HepG2 (cell line): Measurements from ENCODE around the gene ANKRD34C. TPM values are rescaled to one million over a fixed set of nuclear protein-coding genes. Genes with fewer than 3 reads are reported as not detected.

Source experiments
- BRCA1 ChIP-seq: sonication (generic); formaldehyde crosslinking; IDR thresholded peaks from 2 replicates; pipeline ENCODE4 v1.4.0; 2020; ENCODE audit warnings: missing genetic modification reagents
- GABPB1 ChIP-seq: IDR thresholded peaks from 2 replicates; pipeline ENCODE4 v1.6.1; 2016; ENCODE audit warnings: mild to moderate bottlenecking, missing genetic modification reagents, moderate library complexity, missing compliant biosample characterization
- HDAC2 ChIP-seq: sonication (generic); formaldehyde crosslinking; IDR thresholded peaks from 2 replicates; pipeline ENCODE4 v1.4.0; 2020; ENCODE audit warnings: missing genetic modification reagents
- HOXA9 ChIP-seq: sonication (generic); formaldehyde crosslinking; IDR thresholded peaks from 2 replicates; pipeline ENCODE4 v1.8.1; 2022; ENCODE audit warnings: missing genetic modification reagents, mild to moderate bottlenecking, moderate library complexity, borderline replicate concordance
- KLF15 ChIP-seq: sonication (generic); formaldehyde crosslinking; IDR thresholded peaks from 2 replicates; pipeline ENCODE4 v1.8.1; 2023; ENCODE audit warnings: borderline replicate concordance, mild to moderate bottlenecking, inconsistent platforms, missing genetic modification reagents, mixed read lengths
- MED1 ChIP-seq: sonication (generic); formaldehyde crosslinking; IDR thresholded peaks from 2 replicates; pipeline ENCODE4 v1.4.0; 2020; ENCODE audit warnings: missing genetic modification reagents
- NR2F6 ChIP-seq, 2 experiments: IDR thresholded peaks; 2 replicates each; pipeline ENCODE4 v1.6.1; 2016; ENCODE audit warnings: antibody characterized with exemption in 1 of 2, mild to moderate bottlenecking in 1 of 2
- PITX1 ChIP-seq: sonication (generic); formaldehyde crosslinking; IDR thresholded peaks from 2 replicates; pipeline ENCODE4 v1.5.1; 2020; ENCODE audit warnings: mild to moderate bottlenecking, missing genetic modification reagents
- PPARG ChIP-seq: conservative IDR thresholded peaks from 2 replicates; pipeline ENCODE4 v1.6.1; 2016; ENCODE audit warnings: missing biosample characterization, missing genetic modification reagents
- SP140L ChIP-seq: sonication (generic); formaldehyde crosslinking; IDR thresholded peaks from 2 replicates; pipeline ENCODE4 v1.4.0; 2020; ENCODE audit warnings: missing genetic modification reagents, borderline replicate concordance
- TSC22D2 ChIP-seq: sonication (generic); formaldehyde crosslinking; IDR thresholded peaks from 2 replicates; pipeline ENCODE4 v1.5.1; 2020; ENCODE audit warnings: missing genetic modification reagents, mild to moderate bottlenecking, borderline replicate concordance
- WIZ ChIP-seq: sonication (generic); formaldehyde crosslinking; IDR thresholded peaks from 2 replicates; pipeline ENCODE4 v1.5.1; 2020; ENCODE audit warnings: mild to moderate bottlenecking, missing genetic modification reagents
- ZBTB20 ChIP-seq: sonication (generic); formaldehyde crosslinking; IDR thresholded peaks from 2 replicates; pipeline ENCODE4 v1.8.1; 2023; ENCODE audit warnings: missing genetic modification reagents, low read depth, mild to moderate bottlenecking, borderline replicate concordance
- ZMAT3 ChIP-seq: sonication (generic); formaldehyde crosslinking; conservative IDR thresholded peaks from 2 replicates; pipeline ENCODE4 v1.7.0; 2021; ENCODE audit warnings: missing genetic modification reagents
- ZNF138 ChIP-seq: sonication (generic); formaldehyde crosslinking; IDR thresholded peaks from 2 replicates; pipeline ENCODE4 v1.5.0; 2020; ENCODE audit warnings: mild to moderate bottlenecking, low read depth, missing genetic modification reagents
- ZNF205 ChIP-seq: IDR thresholded peaks from 2 replicates; pipeline ENCODE4 v1.6.1; 2018; ENCODE audit warnings: missing biosample characterization, missing genetic modification reagents
- ZNF264 ChIP-seq: sonication (generic); formaldehyde crosslinking; IDR thresholded peaks from 2 replicates; pipeline ENCODE4 v1.4.0; 2020; ENCODE audit warnings: missing genetic modification reagents
- ZNF709 ChIP-seq: sonication (generic); formaldehyde crosslinking; IDR thresholded peaks from 2 replicates; pipeline ENCODE4 v1.5.0; 2020; ENCODE audit warnings: mild to moderate bottlenecking, missing genetic modification reagents
- ZNF766 ChIP-seq: sonication (generic); formaldehyde crosslinking; IDR thresholded peaks from 2 replicates; pipeline ENCODE4 v1.5.0; 2020; ENCODE audit warnings: missing genetic modification reagents, borderline replicate concordance
- ZNF891 ChIP-seq: sonication (generic); formaldehyde crosslinking; IDR thresholded peaks from 2 replicates; pipeline ENCODE4 v1.5.0; 2020; ENCODE audit warnings: mild to moderate bottlenecking, missing genetic modification reagents
- polyA plus RNA-seq, 8 experiments: library from polyadenylated mRNA; depleted of rRNA in 3 of 8; stranded (reverse) in 7 of 8; unstranded in 1 of 8; fragments of >200 nt; fragmentation: Illumina TruSeq in 4 of 8; extraction: Trizol in 4 of 8; gene quantifications; 2 replicates each; pipeline versions ENCODE4 v1.2.1 to v1.2.3, GENCODE V29; 2011 to 2016; ENCODE audit warnings: low read depth in 4 of 8, missing spikeins in 1 of 8, mixed read lengths in 1 of 8; ENCODE audit not compliant: insufficient read depth in 1 of 8
- total RNA-seq, 5 experiments: library from RNA; depleted of rRNA; stranded (reverse); fragments of >200 nt; fragmentation: Illumina TruSeq; extraction: Trizol; gene quantifications; 2 replicates each; pipeline ENCODE4 v1.2.3, GENCODE V29; 2016; ENCODE audit warnings: low read depth in 1 of 5
- TF ChIP-seq, protein P1 (sequence below): IDR thresholded peaks from 2 replicates; pipeline ENCODE4 v1.6.1; 2018; ENCODE audit warnings: missing genetic modification reagents, mild to moderate bottlenecking, missing compliant biosample characterization
- TF ChIP-seq, protein P2 (sequence below): fragments of 450-650 bp; IDR thresholded peaks from 2 replicates; pipeline ENCODE4 v1.6.1; 2017; ENCODE audit warnings: mild to moderate bottlenecking
- TF ChIP-seq, protein P3 (sequence below): sonication (generic); formaldehyde crosslinking; IDR thresholded peaks from 2 replicates; pipeline ENCODE4 v1.4.0; 2020; ENCODE audit warnings: missing genetic modification reagents

ANKRD34C gene
- total and polyA plus RNA-seq, 2 of the 13 experiments (the other 11 are each of a cell fraction or from before 2014, with no cell fraction given), result not detected

DNA sequence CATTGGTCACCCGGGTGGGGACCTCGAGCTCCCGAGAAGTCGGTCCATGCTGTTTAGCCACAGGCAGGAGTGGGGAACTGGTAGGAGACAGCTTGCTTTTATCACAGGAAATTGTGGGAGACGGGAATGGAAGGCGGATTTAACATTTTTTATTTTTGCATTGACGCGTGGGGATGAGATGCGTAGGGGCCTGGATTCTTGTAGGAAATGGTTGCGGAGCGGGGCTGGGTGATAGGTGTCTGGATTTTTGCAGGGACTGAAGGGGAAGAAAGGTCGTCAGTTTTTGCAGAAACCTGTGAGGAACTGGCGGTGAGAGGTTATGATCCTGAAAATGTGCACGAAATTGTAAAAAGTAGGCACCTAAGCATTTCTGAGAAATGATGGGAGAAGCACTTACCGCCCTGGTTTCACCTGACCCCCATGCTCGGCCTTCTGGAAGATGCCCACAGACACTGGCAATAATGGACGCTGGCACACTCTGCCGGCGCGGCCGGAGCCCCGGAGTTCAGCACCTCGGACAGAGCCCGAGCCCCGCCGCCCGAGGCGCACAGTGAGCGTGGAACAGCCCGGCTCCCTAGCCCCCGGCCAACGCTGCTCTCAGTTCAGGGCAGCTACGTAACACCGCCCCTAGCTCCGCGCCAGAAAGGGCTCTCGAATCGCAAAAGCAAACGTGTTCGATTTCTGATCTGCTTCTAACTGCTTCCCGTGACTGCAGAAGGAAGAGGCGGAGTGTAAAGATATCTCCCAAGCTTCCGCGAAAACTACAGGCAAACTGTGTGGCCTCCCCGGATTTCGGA lies 928 bp downstream of the ANKRD34C start (continued):
- peak; percentile 87; the same call in 1 of the 2 replicates for TF ChIP-seq WIZ
- peak; percentile 92; the same call in 1 of the 2 replicates for TF ChIP-seq SP140L (CRISPR knock-in tag)
- TF ChIP-seq, protein P1, sequence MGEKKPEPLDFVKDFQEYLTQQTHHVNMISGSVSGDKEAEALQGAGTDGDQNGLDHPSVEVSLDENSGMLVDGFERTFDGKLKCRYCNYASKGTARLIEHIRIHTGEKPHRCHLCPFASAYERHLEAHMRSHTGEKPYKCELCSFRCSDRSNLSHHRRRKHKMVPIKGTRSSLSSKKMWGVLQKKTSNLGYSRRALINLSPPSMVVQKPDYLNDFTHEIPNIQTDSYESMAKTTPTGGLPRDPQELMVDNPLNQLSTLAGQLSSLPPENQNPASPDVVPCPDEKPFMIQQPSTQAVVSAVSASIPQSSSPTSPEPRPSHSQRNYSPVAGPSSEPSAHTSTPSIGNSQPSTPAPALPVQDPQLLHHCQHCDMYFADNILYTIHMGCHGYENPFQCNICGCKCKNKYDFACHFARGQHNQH (CRISPR knock-in tag), result 0 out of 2 replicates have a peak, but pooled peaks have one; percentile 49
- TF ChIP-seq, protein P2, sequence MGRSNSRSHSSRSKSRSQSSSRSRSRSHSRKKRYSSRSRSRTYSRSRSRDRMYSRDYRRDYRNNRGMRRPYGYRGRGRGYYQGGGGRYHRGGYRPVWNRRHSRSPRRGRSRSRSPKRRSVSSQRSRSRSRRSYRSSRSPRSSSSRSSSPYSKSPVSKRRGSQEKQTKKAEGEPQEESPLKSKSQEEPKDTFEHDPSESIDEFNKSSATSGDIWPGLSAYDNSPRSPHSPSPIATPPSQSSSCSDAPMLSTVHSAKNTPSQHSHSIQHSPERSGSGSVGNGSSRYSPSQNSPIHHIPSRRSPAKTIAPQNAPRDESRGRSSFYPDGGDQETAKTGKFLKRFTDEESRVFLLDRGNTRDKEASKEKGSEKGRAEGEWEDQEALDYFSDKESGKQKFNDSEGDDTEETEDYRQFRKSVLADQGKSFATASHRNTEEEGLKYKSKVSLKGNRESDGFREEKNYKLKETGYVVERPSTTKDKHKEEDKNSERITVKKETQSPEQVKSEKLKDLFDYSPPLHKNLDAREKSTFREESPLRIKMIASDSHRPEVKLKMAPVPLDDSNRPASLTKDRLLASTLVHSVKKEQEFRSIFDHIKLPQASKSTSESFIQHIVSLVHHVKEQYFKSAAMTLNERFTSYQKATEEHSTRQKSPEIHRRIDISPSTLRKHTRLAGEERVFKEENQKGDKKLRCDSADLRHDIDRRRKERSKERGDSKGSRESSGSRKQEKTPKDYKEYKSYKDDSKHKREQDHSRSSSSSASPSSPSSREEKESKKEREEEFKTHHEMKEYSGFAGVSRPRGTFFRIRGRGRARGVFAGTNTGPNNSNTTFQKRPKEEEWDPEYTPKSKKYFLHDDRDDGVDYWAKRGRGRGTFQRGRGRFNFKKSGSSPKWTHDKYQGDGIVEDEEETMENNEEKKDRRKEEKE, result no peak
- peak; percentile 84 for TF ChIP-seq ZMAT3 (CRISPR knock-in tag)
- TF ChIP-seq, protein P3, sequence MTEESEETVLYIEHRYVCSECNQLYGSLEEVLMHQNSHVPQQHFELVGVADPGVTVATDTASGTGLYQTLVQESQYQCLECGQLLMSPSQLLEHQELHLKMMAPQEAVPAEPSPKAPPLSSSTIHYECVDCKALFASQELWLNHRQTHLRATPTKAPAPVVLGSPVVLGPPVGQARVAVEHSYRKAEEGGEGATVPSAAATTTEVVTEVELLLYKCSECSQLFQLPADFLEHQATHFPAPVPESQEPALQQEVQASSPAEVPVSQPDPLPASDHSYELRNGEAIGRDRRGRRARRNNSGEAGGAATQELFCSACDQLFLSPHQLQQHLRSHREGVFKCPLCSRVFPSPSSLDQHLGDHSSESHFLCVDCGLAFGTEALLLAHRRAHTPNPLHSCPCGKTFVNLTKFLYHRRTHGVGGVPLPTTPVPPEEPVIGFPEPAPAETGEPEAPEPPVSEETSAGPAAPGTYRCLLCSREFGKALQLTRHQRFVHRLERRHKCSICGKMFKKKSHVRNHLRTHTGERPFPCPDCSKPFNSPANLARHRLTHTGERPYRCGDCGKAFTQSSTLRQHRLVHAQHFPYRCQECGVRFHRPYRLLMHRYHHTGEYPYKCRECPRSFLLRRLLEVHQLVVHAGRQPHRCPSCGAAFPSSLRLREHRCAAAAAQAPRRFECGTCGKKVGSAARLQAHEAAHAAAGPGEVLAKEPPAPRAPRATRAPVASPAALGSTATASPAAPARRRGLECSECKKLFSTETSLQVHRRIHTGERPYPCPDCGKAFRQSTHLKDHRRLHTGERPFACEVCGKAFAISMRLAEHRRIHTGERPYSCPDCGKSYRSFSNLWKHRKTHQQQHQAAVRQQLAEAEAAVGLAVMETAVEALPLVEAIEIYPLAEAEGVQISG (CRISPR knock-in tag), result peak; percentile 54
- TF ChIP-seq ZNF138 (CRISPR knock-in tag), result peak; percentile 27; the same call in 1 of the 2 replicates
- TF ChIP-seq KLF15 (CRISPR knock-in tag), result 0 out of 2 replicates have a peak, but pooled peaks have one; percentile 52
- peak; percentile 39 for TF ChIP-seq MED1
- TF ChIP-seq TSC22D2 (CRISPR knock-in tag), result peak; percentile 62; the same call in 1 of the 2 replicates
- TF ChIP-seq BRCA1 (CRISPR knock-in tag), result peak; percentile 71; the same call in 1 of the 2 replicates
- TF ChIP-seq ZNF264 (CRISPR knock-in tag), result 0 out of 2 replicates have a peak, but pooled peaks have one; percentile 57
- peak; percentile 45; the same call in 1 of the 2 replicates for TF ChIP-seq ZNF709 (CRISPR knock-in tag)
- peak; percentile 62; the same call in 1 of the 2 replicates for TF ChIP-seq ZBTB20 (CRISPR knock-in tag)
- 0 out of 2 replicates have a peak, but pooled peaks have one; percentile 36 for TF ChIP-seq ZNF205 (CRISPR knock-in tag)
- TF ChIP-seq GABPB1 (CRISPR knock-in tag), result peak; percentile 56; the same call in 1 of the 2 replicates
- 0 out of 2 replicates have a peak, but pooled peaks have one; percentile 41 for TF ChIP-seq ZNF891
- no peak for TF ChIP-seq HOXA9 (CRISPR knock-in tag)
- no peak for TF ChIP-seq PPARG
- peak; percentile 80; the same call in 1 of the 2 replicates for TF ChIP-seq ZNF766 (CRISPR knock-in tag)
- 0 out of 2 replicates have a peak, but pooled peaks have one; percentile 46 for TF ChIP-seq HDAC2 (CRISPR knock-in tag)
- TF ChIP-seq PITX1 (CRISPR knock-in tag), result no peak
- no peak for TF ChIP-seq NR2F6 (IDR thresholded peaks at IDR 0.05)
- 0 out of 2 replicates have a peak, but pooled peaks have one; percentile 10 for TF ChIP-seq NR2F6 (CRISPR knock-in tag; IDR thresholded peaks at IDR 0.05)
